Aorta (tissue), 5 donors: ENCODE measurements around the gene MRGPRF. TPM values are rescaled to one million over a fixed set of nuclear protein-coding genes. Genes with fewer than 3 reads are reported as not detected.
A peak's percentile ranks its signal among the peaks of the same experiment; 100 is the strongest.

Experiments used
- ATAC-seq: fragments of 200-7000 bp; cut with Tn5 transposase; one replicate; pipeline ENCODE4 v1.9.1; 2022; ENCODE audit warnings: moderate library complexity; ENCODE audit not compliant: low FRiP score
- DNase-seq, 2 donors: peaks; one replicate each; pipeline ENCODE4 v3.0.0-alpha.2; 2020
- H3K27ac ChIP-seq, 2 donors: one replicate each; pipeline ENCODE4 v1.5.1; 2013; ENCODE audit warnings: low read length in 2 of 2, mild to moderate bottlenecking in 2 of 2, moderate library complexity in 2 of 2, control low read depth in 1 of 2, inconsistent platforms in 1 of 2, low read depth in 1 of 2
- H3K27me3 ChIP-seq, 2 donors: one replicate each; pipeline ENCODE4 v1.6.1; 2013; ENCODE audit warnings: control low read depth in 1 of 2, low read length in 1 of 2, mild to moderate bottlenecking in 1 of 2, moderate library complexity in 1 of 2; ENCODE audit not compliant: insufficient read depth in 2 of 2, control insufficient read depth in 1 of 2
- H3K36me3 ChIP-seq, 2 donors: one replicate each; pipeline ENCODE4 v1.6.1; 2013; ENCODE audit warnings: control low read depth in 1 of 2, low read length in 1 of 2, mild to moderate bottlenecking in 1 of 2; ENCODE audit not compliant: insufficient read depth in 2 of 2, control insufficient read depth in 1 of 2
- H3K4me1 ChIP-seq, 2 donors: one replicate each; pipeline ENCODE4 v1.6.1; 2013; ENCODE audit warnings: low read length in 2 of 2, control low read depth in 1 of 2, mild to moderate bottlenecking in 1 of 2, moderate library complexity in 1 of 2; ENCODE audit not compliant: insufficient read depth in 2 of 2, control insufficient read depth in 1 of 2
- H3K4me3 ChIP-seq, 2 donors: one replicate each; pipeline ENCODE4 v1.5.1; 2013; ENCODE audit warnings: low read length in 2 of 2, control low read depth in 1 of 2, mild to moderate bottlenecking in 1 of 2
- H3K9me3 ChIP-seq: one replicate; pipeline ENCODE4 v1.6.1; 2013; ENCODE audit warnings: mild to moderate bottlenecking, low read length; ENCODE audit not compliant: control insufficient read depth
- WGBS, 2 donors: extraction: QIAGEN DNeasy Blood & Tissue Kit; methylation state at CpG; one replicate each; pipeline ENCODE4 v1.1.7; 2013; 5-methylcytosine and 5-hydroxymethylcytosine counted together
- intact Hi-C, 2 donors: fragments of 100-400 bp; cut with DNase I; formaldehyde crosslinking; loops; one replicate each; pipeline versions ENCODE4 v1.14.2 to v1.15.0; 2022
- polyA plus RNA-seq, 2 donors: library from polyadenylated mRNA; stranded (reverse); fragments of 200-250 nt; gene quantifications; one replicate each; pipeline ENCODE4 v1.2.3, GENCODE V29; 2013
- total RNA-seq, 2 donors: library from RNA; stranded (reverse); fragmentation: NEBNext Ultra II Directional; extraction: Animal tissue kit (Norgen Biotek cat#: 25700); gene quantifications; one replicate each; pipeline ENCODE4 v1.2.1, GENCODE V29; 2021
- donor health status: healthy with polysubstance abuse.
- donor health status: Bipolar disorder and iron deficiency.
- donor health status: DM: no; HTN: no; CAD: no.
- donor health status: DM: no; HTN: no; CAD: no.
- donor health status: DM: yes; HTN: yes; CAD: no.

Gene MRGPRF
- total and polyA plus RNA-seq, 4 donors = 26.4 to 130 (median 91.8) TPM

DNA sequence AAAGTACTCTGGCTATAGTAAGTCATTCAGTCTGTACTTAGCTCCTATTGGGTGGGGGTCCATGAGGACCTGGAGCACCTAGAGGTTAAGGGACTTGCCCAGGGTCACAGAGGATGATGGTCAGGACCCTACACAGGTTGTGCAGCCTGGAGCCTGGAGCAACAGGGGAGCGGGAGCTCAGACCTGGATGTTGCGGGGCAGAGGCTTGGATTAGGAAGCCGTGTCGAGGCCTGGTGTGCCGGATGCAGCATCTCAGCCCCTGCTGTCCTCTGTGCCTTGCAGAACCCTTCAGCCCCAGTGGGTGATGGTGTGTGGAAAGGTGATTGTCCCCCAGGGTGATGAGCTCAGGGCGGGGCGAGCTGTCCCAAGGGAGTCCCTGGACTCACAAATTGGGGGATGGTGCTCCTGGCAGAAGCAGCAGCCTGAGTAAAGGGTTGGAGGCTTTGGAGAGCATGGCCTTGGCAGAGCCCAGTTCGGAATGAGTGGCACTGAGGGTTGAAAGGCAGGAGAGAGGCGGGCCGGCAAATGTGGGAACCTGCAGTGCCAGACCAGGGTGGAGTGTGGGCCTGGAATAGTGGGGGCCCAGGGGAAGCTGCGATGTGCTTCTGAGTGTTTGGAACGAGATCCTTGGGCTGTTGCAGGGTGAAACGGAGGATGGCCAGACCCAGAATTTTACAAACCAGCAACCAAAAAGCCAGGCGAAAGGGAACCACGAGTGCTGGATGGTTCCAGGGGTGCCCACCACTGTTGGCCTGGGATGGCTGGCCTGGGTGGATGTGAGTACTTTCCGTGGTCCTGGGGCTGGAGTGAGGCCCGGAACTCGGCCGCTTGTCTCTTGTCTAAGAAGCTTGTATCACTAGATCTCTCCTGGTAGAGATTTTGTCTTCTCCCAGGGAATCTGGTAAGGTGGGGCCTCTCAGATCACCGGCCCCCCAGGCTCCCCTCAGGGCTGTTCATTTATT is 38.6 kb upstream of the MRGPRF start:
- intact Hi-C loops = no loop called here
- no peak for DNase-seq
- no peak overlapping the region for H3K27ac ChIP-seq
- no peaks in the 10 kb centered on the region for H3K4me1 ChIP-seq
- WGBS, 2 donors = 64 to 73% methylated on average over 20 of the region's 20 CpGs
- H3K9me3 ChIP-seq = no peaks in the 10 kb centered on the region
- no peak for ATAC-seq
- peaks cover 0 to 4% of the 10 kb centered on the region in 2 donors for H3K36me3 ChIP-seq
- H3K27me3 ChIP-seq = no peaks in the 10 kb centered on the region
- no peak overlapping the region for H3K4me3 ChIP-seq

DNA sequence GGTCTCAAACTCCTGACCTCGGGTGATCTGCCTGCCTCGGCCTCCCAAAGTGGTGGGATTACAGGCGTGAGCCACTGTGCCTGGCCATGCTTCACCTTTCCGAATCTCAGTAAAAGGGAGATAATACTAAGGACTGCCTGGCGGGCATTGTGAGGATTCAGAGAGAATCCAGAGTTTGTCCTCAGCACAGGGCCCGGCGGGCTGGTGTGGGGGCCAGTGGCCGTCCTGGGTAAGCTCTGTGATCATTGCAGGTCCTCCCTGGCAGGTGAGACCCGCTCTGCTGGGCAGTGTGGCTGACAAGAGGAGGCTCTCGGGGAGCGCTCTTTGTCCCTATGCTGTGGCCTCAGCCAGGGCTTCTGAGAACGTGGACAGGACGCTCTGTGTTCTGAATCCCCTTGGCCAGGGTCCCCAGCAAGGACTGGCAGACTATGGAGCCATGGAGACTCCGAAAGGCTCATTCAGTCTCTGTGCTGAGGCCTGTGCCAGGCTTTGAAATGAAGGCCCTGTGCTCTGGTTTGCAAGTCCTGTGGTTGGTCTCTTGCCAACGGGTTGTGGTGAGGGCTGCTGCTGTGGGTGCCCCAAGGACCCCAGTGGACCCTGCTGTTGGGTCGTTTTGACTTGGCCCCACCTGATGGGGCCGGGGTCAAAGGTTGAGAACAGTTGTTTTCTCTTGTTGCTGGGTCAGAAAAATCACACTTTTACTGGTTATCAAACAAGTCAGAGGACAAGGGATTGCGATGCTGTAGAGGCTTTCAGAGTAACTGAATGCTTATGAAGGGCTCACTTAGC is 37.7 kb upstream of the MRGPRF start:
- WGBS, 2 donors = 74 to 75% methylated on average over 18 of the region's 18 CpGs
- intact Hi-C loops = no loop called here
- H3K27me3 ChIP-seq = no peaks in the 10 kb centered on the region
- no peak for DNase-seq
- H3K4me1 ChIP-seq = no peaks in the 10 kb centered on the region
- H3K36me3 ChIP-seq = peaks cover 0 to 4% of the 10 kb centered on the region in 2 donors
- H3K27ac ChIP-seq = no peak overlapping the region
- H3K9me3 ChIP-seq = no peaks in the 10 kb centered on the region
- no peak overlapping the region for H3K4me3 ChIP-seq
- ATAC-seq = no peak

DNA sequence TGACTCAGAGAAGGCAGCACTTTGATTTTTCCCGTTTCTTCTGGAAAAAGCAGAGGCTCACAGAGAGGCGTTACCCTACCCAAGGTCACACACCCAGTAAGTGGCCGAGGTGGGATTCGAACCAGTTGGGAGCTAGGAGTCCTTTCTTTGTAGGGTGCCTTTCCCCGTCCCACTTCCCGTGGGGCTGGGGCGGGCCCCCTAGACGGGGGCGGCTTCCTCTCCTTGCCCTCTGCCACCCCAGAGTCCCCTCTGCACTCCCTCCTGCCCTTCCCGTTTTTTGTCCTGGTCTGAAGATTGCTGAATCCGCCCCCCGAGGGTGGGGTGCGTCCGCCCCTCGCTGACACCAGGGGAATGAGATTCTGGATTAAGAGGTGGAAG is 36.4 kb upstream of the MRGPRF start:
- DNase-seq = no peak
- no peaks in the 10 kb centered on the region for H3K4me1 ChIP-seq
- ATAC-seq = peak; percentile 8

DNA sequence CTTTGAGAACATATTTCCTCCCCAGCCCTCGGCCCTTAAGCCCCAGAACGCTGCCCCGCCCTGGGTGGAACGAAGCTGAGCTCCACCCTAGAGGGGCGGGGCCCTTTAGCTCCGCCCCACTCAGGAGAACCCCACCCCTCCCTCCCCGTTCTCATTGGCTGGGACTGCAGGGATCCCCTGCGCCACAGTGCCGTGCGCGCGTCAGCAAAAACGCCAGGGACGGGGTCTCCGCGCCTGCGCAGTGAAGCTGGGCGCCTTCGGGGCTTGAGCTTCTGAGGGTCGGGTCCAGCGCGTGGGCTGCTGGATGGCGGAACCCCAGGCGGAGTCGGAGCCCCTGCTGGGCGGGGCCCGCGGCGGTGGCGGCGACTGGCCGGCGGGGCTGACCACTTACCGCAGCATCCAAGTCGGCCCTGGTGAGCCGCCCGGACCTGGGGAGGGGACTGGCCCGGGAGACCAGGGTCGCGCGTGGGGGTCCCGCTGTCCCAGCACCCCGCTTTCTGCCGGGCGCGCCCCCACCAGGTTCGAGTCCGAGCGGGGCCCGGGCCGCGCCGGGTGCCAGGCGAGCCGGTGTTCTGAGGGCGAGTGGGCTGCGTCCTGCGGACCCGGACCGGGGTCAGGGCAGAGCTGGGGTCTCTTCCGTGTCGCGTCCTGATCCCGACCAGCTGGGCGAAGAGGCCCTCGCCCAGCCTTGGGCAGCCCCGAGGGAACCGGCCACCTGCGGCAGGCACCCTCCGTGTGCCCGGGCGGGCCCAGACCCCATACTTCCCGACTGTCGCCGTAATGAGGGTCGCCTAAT is 35.8 kb upstream of the MRGPRF start, which contains the start of gene TPCN2:
TPCN2 (plus strand) TSS at position 239 of the 796 bp plus-strand sequence; CDS start at position 305, 66 bp downstream.
- Histone ChIP-seq H3K27ac (peak within 1 kb of the TSS; percentile 43 to 57), H3K27me3 (no peaks in the 10 kb centered on the region), H3K36me3 (no peaks in the 10 kb centered on the region), H3K9me3 (no peaks in the 10 kb centered on the region), H3K4me1 (no peaks in the 10 kb centered on the region), H3K4me3 (peak within 1 kb of the TSS; percentile 43 to 72)
- intact Hi-C loops = loop anchor here (2.0 to 10.0 kb wide), 4 partner anchors 37 to 147 kb away; partner anchors contain the start of genes IGHMBP2 (in 1 of the 2), MRGPRF (in 1 of the 2) and MRPL21 (in 1 of the 2)
- WGBS, 2 donors = 0% methylated on average over 76 of the region's 76 CpGs
- ATAC-seq (peak; percentile 96), DNase-seq (peak; percentile 95 to 97)

More for the DNA sequence above, 36.4 kb upstream of the MRGPRF start:
- Histone ChIP-seq H3K36me3 (peaks cover 0 to 2% of the 10 kb centered on the region in 2 donors), H3K4me3 (peak overlapping the region; percentile 43 to 72), H3K27me3 (no peaks in the 10 kb centered on the region), H3K27ac (peak overlapping the region; percentile 43 to 57), H3K9me3 (no peaks in the 10 kb centered on the region)
- WGBS, 2 donors = 21 to 28% methylated on average over 13 to 15 of the region's 15 CpGs
- intact Hi-C loops = loop anchor here (2.0 to 10.0 kb wide), 4 partner anchors 37 to 147 kb away; partner anchors contain the start of genes IGHMBP2 (in 1 of the 2), MRGPRF (in 1 of the 2) and MRPL21 (in 1 of the 2)

DNA sequence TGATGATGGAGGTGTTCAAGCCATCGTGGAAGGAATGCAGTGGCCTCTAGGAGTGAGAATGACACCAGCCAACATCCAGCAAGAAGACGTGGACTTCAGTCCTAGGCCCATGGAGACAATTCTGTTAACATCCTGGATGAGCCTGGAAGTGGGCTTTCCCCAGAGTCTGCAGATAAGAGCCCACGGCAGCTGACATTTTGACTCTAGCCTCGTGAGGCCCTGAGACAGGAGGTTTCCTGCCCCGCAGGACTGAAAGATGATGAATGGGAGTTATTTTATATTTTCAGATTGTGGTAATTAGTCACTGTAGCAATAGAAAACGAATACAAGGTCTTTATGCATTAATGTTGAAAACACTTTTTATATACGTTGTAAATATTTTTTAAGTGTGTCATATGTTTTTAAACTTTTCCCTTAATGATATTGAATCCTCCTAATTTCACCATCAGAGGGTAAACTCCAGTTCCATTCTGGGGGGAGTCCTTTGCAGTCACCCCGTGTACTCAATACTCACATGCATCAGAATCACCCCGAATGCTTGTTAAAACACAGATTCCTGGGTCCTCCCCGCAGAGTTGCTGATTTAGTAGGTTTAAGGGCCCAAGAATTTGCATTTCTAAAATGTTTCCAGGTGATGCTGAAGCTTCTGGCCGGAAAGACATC is 35.1 kb upstream of the MRGPRF start:
- DNase-seq (no peak), ATAC-seq (no peak)
- Histone ChIP-seq H3K27ac (no peak overlapping the region), H3K36me3 (no peaks in the 10 kb centered on the region), H3K27me3 (no peaks in the 10 kb centered on the region), H3K9me3 (no peaks in the 10 kb centered on the region), H3K4me3 (no peak overlapping the region), H3K4me1 (no peaks in the 10 kb centered on the region)
- intact Hi-C loops = loop anchor here (2.0 to 10.0 kb wide), 4 partner anchors 36 to 146 kb away; partner anchors contain the start of genes IGHMBP2 (in 1 of the 2), MRGPRF (in 1 of the 2) and MRPL21 (in 1 of the 2)
- 28 to 34% methylated on average over 11 of the region's 11 CpGs for WGBS, 2 donors

DNA sequence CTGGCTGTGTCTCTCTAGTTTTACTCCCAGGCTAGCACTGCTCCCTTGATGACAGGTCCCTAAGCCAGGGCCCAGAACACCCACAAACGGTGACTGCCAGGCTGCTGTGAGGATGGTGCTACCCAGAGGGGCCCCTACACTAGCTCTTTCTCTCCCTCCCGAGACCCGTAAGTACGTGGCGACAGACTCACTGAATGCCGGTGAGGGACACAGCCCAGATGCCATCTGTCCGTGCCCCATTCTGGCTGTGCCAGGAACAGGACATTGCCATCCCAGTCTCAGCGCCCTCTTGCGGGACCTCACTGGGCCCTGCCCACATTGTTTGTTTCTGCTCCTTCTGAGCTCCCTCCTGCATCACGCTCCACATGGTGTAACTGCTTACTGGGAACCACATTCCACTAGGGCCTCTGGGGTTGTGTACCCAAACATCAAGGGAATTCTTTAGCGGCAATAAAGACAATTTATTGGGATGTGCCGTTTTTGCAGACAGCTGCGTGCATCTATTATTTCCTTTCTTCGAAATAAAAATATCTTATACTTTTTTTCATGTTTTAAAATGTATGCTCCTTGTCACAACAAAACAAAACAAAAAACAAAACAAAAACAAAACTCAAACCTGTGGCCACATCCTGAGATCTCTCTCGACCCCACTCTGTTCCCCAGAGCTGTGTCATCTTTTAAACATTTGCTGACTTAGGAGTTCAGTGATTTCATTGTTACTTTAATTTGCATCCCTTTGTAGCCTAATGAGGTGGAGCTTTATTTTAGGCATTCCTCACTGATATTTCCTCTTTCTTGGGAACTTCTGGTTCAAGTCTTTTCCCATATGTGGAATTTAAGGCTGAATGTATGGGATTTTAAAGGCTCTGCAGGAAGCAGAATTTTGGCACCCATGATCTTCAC is 31.3 kb upstream of the MRGPRF start:
- intact Hi-C loops = loop anchor here (5.0 to 10.0 kb wide), 3 partner anchors 32 to 142 kb away; partner anchors contain the start of genes IGHMBP2 (in 1 of the 2), MRGPRF (in 1 of the 2) and MRPL21 (in 1 of the 2)
- H3K9me3 ChIP-seq = no peaks in the 10 kb centered on the region
- H3K36me3 ChIP-seq = no peaks in the 10 kb centered on the region
- WGBS, 2 donors = 18 to 19% methylated on average over 15 of the region's 15 CpGs
- H3K27ac ChIP-seq = peak overlapping the region in 1 of 2 donors; percentile 34
- no peak overlapping the region for H3K4me3 ChIP-seq
- H3K27me3 ChIP-seq = no peaks in the 10 kb centered on the region
- no peaks in the 10 kb centered on the region for H3K4me1 ChIP-seq
- ATAC-seq (peak; percentile 59), DNase-seq (peak; percentile 84 to 92)

DNA sequence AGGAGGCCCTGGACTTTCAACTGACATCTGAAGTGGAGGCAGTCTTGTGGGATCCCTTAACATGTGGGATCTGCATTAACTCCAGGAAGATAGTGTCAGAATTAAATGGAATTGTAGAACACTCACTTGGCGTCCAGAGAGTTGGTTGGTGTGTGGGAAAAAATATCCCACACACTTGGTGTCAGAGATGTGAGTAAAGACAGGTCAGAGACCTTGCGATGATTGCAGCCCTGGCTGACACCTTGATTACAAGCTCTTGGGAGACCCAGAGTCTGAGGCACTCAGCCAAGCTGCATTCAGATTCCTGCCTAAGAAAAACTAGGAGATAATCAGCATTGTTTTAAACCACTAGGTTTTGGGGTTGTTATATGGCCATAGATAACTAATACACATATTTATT is 28.5 kb upstream of the MRGPRF start:
- no peak overlapping the region for H3K4me3 ChIP-seq
- no peak overlapping the region for H3K27ac ChIP-seq
- H3K36me3 ChIP-seq = no peaks in the 10 kb centered on the region
- WGBS, 2 donors = 78 to 84% methylated on average over 2 of the region's 2 CpGs
- intact Hi-C loops = loop anchor here in 1 of 2 donors (10.0 kb wide), 1 partner anchor 117 kb away; no protein-coding TSS in a partner anchor
- ATAC-seq = no peak
- H3K27me3 ChIP-seq = no peaks in the 10 kb centered on the region
- no peaks in the 10 kb centered on the region for H3K9me3 ChIP-seq
- no peaks in the 10 kb centered on the region for H3K4me1 ChIP-seq
- no peak for DNase-seq
